Endothelial cell of umbilical vein (primary cell): Measurements from ENCODE around the gene DRICH1. TPM values are rescaled to one million over a fixed set of nuclear protein-coding genes. Genes with fewer than 3 reads are reported as not detected.

Source experiments
- BruUV-seq: library from RNA; stranded (reverse); fragments of 400-500 nt; replicated peaks from 2 replicates; lab custom pipeline; 2021; lab: Mats Ljungman, UMichigan
- CTCF ChIA-PET: fragments of 300-600, 350-600 bp; sonication (Branson Sonifier 250); formaldehyde crosslinking; loops from one replicate; lab custom pipeline; 2021; ENCODE audit warnings: antibody characterized with exemption, inconsistent platforms; lab: Charles Lee
- POLR2A ChIA-PET: fragments of 300-600, 350-600 bp; sonication (Branson Sonifier 250); formaldehyde crosslinking; loops from one replicate; lab custom pipeline; 2021; ENCODE audit warnings: antibody characterized with exemption, inconsistent platforms; lab: Charles Lee
- DNase-seq: peaks from one replicate; pipeline ENCODE4 v3.0.0-alpha.2; 2011; ENCODE audit warnings: low read depth, low spot score
- FAIRE-seq: peaks from 2 replicates; lab custom pipeline; 2011; peaks lifted over from hg19 to GRCh38; lab: Jason Lieb, UNC
- H2AFZ ChIP-seq: 2 replicates; pipeline ENCODE4 v1.6.0; 2012; ENCODE audit warnings: low read depth, low read length, control low read depth, inconsistent platforms
- H3K27ac ChIP-seq: 2 replicates; pipeline ENCODE4 v1.5.1; 2011; ENCODE audit warnings: low read depth, mild to moderate bottlenecking, control low read depth, low read length, moderate library complexity; ENCODE audit not compliant: insufficient read depth
- H3K27me3 ChIP-seq, 2 experiments: 2 replicates each; pipeline versions ENCODE4 v1.6.0 to v1.6.1; 2011; ENCODE audit warnings: low read length in 2 of 2, mixed read lengths in 1 of 2; ENCODE audit not compliant: control insufficient read depth in 2 of 2, insufficient read depth in 2 of 2
- H3K36me3 ChIP-seq, 2 experiments: 2 replicates in 1 of 2; 3 replicates in 1 of 2; pipeline ENCODE4 v1.5.1; 2011; ENCODE audit warnings: low read length in 2 of 2, mild to moderate bottlenecking in 1 of 2, moderate library complexity in 1 of 2; ENCODE audit not compliant: control insufficient read depth in 2 of 2, insufficient read depth in 2 of 2; ENCODE audit errors: extremely low read depth in 1 of 2
- H3K4me1 ChIP-seq: 3 replicates; pipeline ENCODE4 v1.5.1; 2011; ENCODE audit warnings: mild to moderate bottlenecking, low read length; ENCODE audit not compliant: control insufficient read depth, insufficient read depth; ENCODE audit errors: extremely low read depth
- H3K4me2 ChIP-seq: 2 replicates; pipeline ENCODE4 v1.6.1; 2011; ENCODE audit warnings: low read length, control low read depth, mixed read lengths; ENCODE audit not compliant: insufficient read depth
- H3K4me3 ChIP-seq, 3 experiments: fragments of 200-600 bp in 1 of 3; sonication (generic), shearing (Covaris generic) in 1 of 3; replicated peaks in 1 of 3; 2 replicates each; pipeline ENCODE4 v1.5.1; 2011 to 2016; ENCODE audit warnings: control low read depth in 3 of 3, low read length in 3 of 3, mild to moderate bottlenecking in 2 of 3, inconsistent platforms in 1 of 3, low read depth in 1 of 3, moderate library complexity in 1 of 3; ENCODE audit not compliant: insufficient read depth in 1 of 3
- H3K79me2 ChIP-seq: 2 replicates; pipeline ENCODE4 v1.6.0; 2012; ENCODE audit warnings: low read length, inconsistent platforms; ENCODE audit not compliant: control insufficient read depth, insufficient read depth
- H3K9ac ChIP-seq: replicated peaks from 2 replicates; pipeline ENCODE3; 2011; ENCODE audit warnings: low read length, control low read depth; ENCODE audit not compliant: insufficient read depth; ENCODE audit errors: extremely low read depth
- H3K9me1 ChIP-seq: replicated peaks from 3 replicates; pipeline ENCODE4 v1.6.0; 2011; ENCODE audit warnings: mild to moderate bottlenecking, low read length; ENCODE audit not compliant: control insufficient read depth, insufficient read depth; ENCODE audit errors: extremely low read depth
- H3K9me3 ChIP-seq: replicated peaks from 2 replicates; pipeline ENCODE4 v1.5.1; 2012; ENCODE audit warnings: low read length, inconsistent platforms; ENCODE audit not compliant: control insufficient read depth, insufficient read depth
- H4K20me1 ChIP-seq: replicated peaks from 2 replicates; pipeline ENCODE3; 2011; ENCODE audit warnings: mild to moderate bottlenecking, low read length; ENCODE audit not compliant: control insufficient read depth, insufficient read depth; ENCODE audit errors: extremely low read depth
- EZH2 ChIP-seq: IDR thresholded peaks from 2 replicates; pipeline ENCODE4 v1.6.1; 2012; ENCODE audit warnings: borderline replicate concordance, low read depth, mild to moderate bottlenecking, moderate library complexity, low read length, inconsistent platforms; ENCODE audit not compliant: severe bottlenecking
- FOS ChIP-seq: IDR thresholded peaks from 2 replicates; pipeline ENCODE4 v1.6.1; 2011; ENCODE audit warnings: mild to moderate bottlenecking, low read length, moderate library complexity, borderline replicate concordance; ENCODE audit not compliant: insufficient read depth
- GATA2 ChIP-seq: IDR thresholded peaks from 2 replicates; pipeline ENCODE4 v1.7.0; 2011; ENCODE audit warnings: low read depth, mild to moderate bottlenecking, moderate library complexity, mixed read lengths, low read length; ENCODE audit not compliant: insufficient read length, insufficient read depth
- JUN ChIP-seq: IDR thresholded peaks from 2 replicates; pipeline ENCODE4 v1.6.1; 2011; ENCODE audit warnings: borderline replicate concordance, low read depth; ENCODE audit not compliant: insufficient read length, insufficient read depth
- MYC ChIP-seq: IDR thresholded peaks from one replicate; pipeline ENCODE4 v1.6.1; 2011; ENCODE audit warnings: mild to moderate bottlenecking, low read depth, low read length
- POLR2A ChIP-seq: IDR thresholded peaks from 2 replicates; pipeline ENCODE4 v1.6.1; 2012; ENCODE audit warnings: low read depth, mild to moderate bottlenecking, control low read depth, low read length
- POLR2AphosphoS5 ChIP-seq: IDR thresholded peaks from 2 replicates; pipeline ENCODE4 v1.6.1; 2012; ENCODE audit warnings: low read depth, mild to moderate bottlenecking, control low read depth, low read length, moderate library complexity; ENCODE audit not compliant: insufficient read depth
- dilution Hi-C: fragments of 300-500 bp; cut with MboI; formaldehyde crosslinking; loops from one replicate; pipeline ENCODE4 v1.15.0; 2019; ENCODE audit warnings: low sequenced_read_pairs; ENCODE audit not compliant: extremely low pct_ligation_motif_present
- intact Hi-C: fragments of 100-400 bp; cut with micrococcal nuclease; formaldehyde crosslinking; loops from one replicate; pipeline ENCODE4 v1.10.0; 2022
- polyA plus RNA-seq, 4 experiments: library from polyadenylated mRNA; depleted of rRNA in 3 of 4; stranded (reverse) in 3 of 4; unstranded in 1 of 4; fragments of >200 nt; gene quantifications; 2 replicates each; pipeline versions ENCODE4 v1.2.1 to v1.2.3, GENCODE V29; 2011 to 2012; ENCODE audit warnings: missing spikeins in 1 of 4
- total RNA-seq: library from RNA; stranded (reverse); gene quantifications from 2 replicates; pipeline ENCODE4 v1.2.3, GENCODE V29; 2021
- TF ChIP-seq, protein P1 (sequence below), 2 donors: IDR thresholded peaks; 1 replicate in 1 of 2; 2 replicates in 1 of 2; pipeline ENCODE4 v1.5.1; 2011; ENCODE audit warnings: low read length in 2 of 2, mild to moderate bottlenecking in 2 of 2, moderate library complexity in 2 of 2, control low read depth in 1 of 2, inconsistent platforms in 1 of 2, low read depth in 1 of 2; ENCODE audit not compliant: insufficient read depth in 1 of 2; ENCODE audit errors: extremely low read depth in 1 of 2
- TF ChIP-seq, protein P2 (sequence below): IDR thresholded peaks from 2 replicates; pipeline ENCODE4 v1.6.1; 2011; ENCODE audit not compliant: insufficient read depth, insufficient read length

Gene DRICH1
- total and polyA plus RNA-seq, 2 donors (not counting 3 experiments of a cell fraction or from before 2014, with no cell fraction given): 0.25 TPM; not detected in 1

DNA sequence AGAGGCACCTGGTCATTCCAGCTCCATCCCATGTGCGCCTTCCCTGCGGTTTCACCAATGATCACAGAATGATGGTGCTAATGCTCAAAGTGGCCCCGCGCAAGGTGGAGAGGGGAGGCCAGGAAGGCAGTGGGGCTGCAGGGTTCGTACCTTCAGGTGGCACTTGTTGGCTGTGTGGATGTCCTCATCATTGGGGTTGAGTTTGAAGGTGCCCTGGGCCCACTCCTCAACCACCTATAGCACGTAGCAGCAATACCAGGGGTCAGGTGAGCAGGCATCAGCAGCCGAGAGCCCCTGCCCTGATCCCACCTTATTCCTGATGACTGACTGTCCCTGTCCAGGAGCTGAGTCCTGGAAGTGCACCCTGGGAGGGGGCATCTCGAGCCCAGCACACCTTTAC lies 20.6 kb upstream of the DRICH1 start:
- H3K9ac ChIP-seq: no peak overlapping the region
- FAIRE-seq: no peak
- H2AFZ ChIP-seq: no peak overlapping the region
- no peaks in the 10 kb centered on the region for H3K79me2 ChIP-seq
- ChIA-PET CTCF (no interaction called here), POLR2A (no interaction called here)
- no peaks in the 10 kb centered on the region for H4K20me1 ChIP-seq
- H3K4me3 ChIP-seq: no peak overlapping the region
- no TSS peak for BruUV-seq
- no peak for DNase-seq
- H3K27ac ChIP-seq: no peak overlapping the region
- peaks cover under 1% of the 10 kb centered on the region for H3K4me1 ChIP-seq
- no peak overlapping the region for H3K4me2 ChIP-seq
- no peaks in the 10 kb centered on the region for H3K36me3 ChIP-seq
- intact Hi-C loops (no loop called here), dilution Hi-C loops (no loop called here)
- no peaks in the 10 kb centered on the region for H3K9me1 ChIP-seq
- TF ChIP-seq EZH2: no peak
- TF ChIP-seq POLR2A: no peak
- no peak for TF ChIP-seq POLR2AphosphoS5
- TF ChIP-seq, protein P1, sequence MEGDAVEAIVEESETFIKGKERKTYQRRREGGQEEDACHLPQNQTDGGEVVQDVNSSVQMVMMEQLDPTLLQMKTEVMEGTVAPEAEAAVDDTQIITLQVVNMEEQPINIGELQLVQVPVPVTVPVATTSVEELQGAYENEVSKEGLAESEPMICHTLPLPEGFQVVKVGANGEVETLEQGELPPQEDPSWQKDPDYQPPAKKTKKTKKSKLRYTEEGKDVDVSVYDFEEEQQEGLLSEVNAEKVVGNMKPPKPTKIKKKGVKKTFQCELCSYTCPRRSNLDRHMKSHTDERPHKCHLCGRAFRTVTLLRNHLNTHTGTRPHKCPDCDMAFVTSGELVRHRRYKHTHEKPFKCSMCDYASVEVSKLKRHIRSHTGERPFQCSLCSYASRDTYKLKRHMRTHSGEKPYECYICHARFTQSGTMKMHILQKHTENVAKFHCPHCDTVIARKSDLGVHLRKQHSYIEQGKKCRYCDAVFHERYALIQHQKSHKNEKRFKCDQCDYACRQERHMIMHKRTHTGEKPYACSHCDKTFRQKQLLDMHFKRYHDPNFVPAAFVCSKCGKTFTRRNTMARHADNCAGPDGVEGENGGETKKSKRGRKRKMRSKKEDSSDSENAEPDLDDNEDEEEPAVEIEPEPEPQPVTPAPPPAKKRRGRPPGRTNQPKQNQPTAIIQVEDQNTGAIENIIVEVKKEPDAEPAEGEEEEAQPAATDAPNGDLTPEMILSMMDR (IDR thresholded peaks at IDR 0.05; ENCODE audit: extremely low read depth in 1 of 2, insufficient read depth in 1 of 2, low read depth in 1 of 2, low read length in 2 of 2): no peak
- no peak for TF ChIP-seq GATA2
- no peak for TF ChIP-seq JUN
- no peak for TF ChIP-seq MYC
- no peak for TF ChIP-seq FOS
- TF ChIP-seq, protein P2, sequence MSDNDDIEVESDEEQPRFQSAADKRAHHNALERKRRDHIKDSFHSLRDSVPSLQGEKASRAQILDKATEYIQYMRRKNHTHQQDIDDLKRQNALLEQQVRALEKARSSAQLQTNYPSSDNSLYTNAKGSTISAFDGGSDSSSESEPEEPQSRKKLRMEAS: no peak
- H3K27me3 ChIP-seq: no peaks in the 10 kb centered on the region
- H3K9me3 ChIP-seq: no peaks in the 10 kb centered on the region
